ENCODE measurements around the gene PALB2.

Gene PALB2

GRCh38 chr16:23554536-23554935 lies 86.6 kb downstream of the PALB2 start:
- no peak for DNase-seq (ENCODE audit: low read depth, low spot score)
